ENCODE data around the gene ZNF467. TPM values are rescaled to one million over a fixed set of nuclear protein-coding genes. Genes with fewer than 3 reads are reported as not detected.

ZNF467 gene
- total RNA-seq, 2 donors from 2014 or later = 3.3 to 8.4 TPM

- H3K27ac Mint-ChIP-seq = no peak overlapping the region
- DNase-seq = no peak
- ATAC-seq = no peak
- H3K4me1 Mint-ChIP-seq = no peaks in the 10 kb centered on the region
- no peaks in the 10 kb centered on the region for H3K36me3 Mint-ChIP-seq (ENCODE audit: low read depth)
- H3K27me3 Mint-ChIP-seq = no peaks in the 10 kb centered on the region
- H3K9me3 ChIP-seq (ENCODE audit: control insufficient read depth, low read length, poor library complexity, severe bottlenecking) = no peaks in the 10 kb centered on the region
- H3K4me3 Mint-ChIP-seq = no peak overlapping the region
These were observed 42.4 kb upstream of the ZNF467 start for GRCh38 chr7:149815661-149816266.

GRCh38 chr7:149815121-149815520 is 41.7 kb upstream of the ZNF467 start:
- DNase-seq (no peak), ATAC-seq (no peak)
- no peaks in the 10 kb centered on the region for H3K4me1 Mint-ChIP-seq
- H3K36me3 Mint-ChIP-seq (ENCODE audit: low read depth) = no peaks in the 10 kb centered on the region
- no peak overlapping the region for H3K27ac Mint-ChIP-seq
- no peak overlapping the region for H3K4me3 Mint-ChIP-seq
- no peaks in the 10 kb centered on the region for H3K9me3 ChIP-seq (ENCODE audit: control insufficient read depth, low read length, poor library complexity, severe bottlenecking)
- no peaks in the 10 kb centered on the region for H3K27me3 Mint-ChIP-seq

- peaks cover 5% of the 10 kb centered on the region for H3K27me3 Mint-ChIP-seq
These were observed 41.1 kb upstream of the ZNF467 start for GRCh38 chr7:149814494-149814893.

GRCh38 chr7:149813254-149814035 is 40.1 kb upstream of the ZNF467 start:
- Mint-ChIP-seq H3K27ac (no peak overlapping the region), H3K4me1 (peaks cover 4% of the 10 kb centered on the region), H3K27me3 (peaks cover 5% of the 10 kb centered on the region), H3K4me3 (no peak overlapping the region), H3K36me3 (ENCODE audit: low read depth) (no peaks in the 10 kb centered on the region)
- no peak for ATAC-seq
- no peak for DNase-seq
- H3K9me3 ChIP-seq (ENCODE audit: control insufficient read depth, low read length, poor library complexity, severe bottlenecking) = no peaks in the 10 kb centered on the region

More at GRCh38 chr7:149814494-149814893, 41.1 kb upstream of the ZNF467 start:
- no peak overlapping the region for H3K4me3 Mint-ChIP-seq
- no peak for ATAC-seq
- H3K9me3 ChIP-seq (ENCODE audit: control insufficient read depth, low read length, poor library complexity, severe bottlenecking) = no peaks in the 10 kb centered on the region
- DNase-seq = no peak
- H3K36me3 Mint-ChIP-seq (ENCODE audit: low read depth) = no peaks in the 10 kb centered on the region
- H3K27ac Mint-ChIP-seq = no peak overlapping the region
- peaks cover 4% of the 10 kb centered on the region for H3K4me1 Mint-ChIP-seq

- H3K27ac Mint-ChIP-seq = no peak overlapping the region
- peaks cover 7% of the 10 kb centered on the region for H3K4me1 Mint-ChIP-seq
- peaks cover 12% of the 10 kb centered on the region for H3K27me3 Mint-ChIP-seq
- no peaks in the 10 kb centered on the region for H3K36me3 Mint-ChIP-seq (ENCODE audit: low read depth)
- no peak overlapping the region for H3K4me3 Mint-ChIP-seq
- DNase-seq = no peak
- H3K9me3 ChIP-seq (ENCODE audit: control insufficient read depth, low read length, poor library complexity, severe bottlenecking) = no peaks in the 10 kb centered on the region
- ATAC-seq = no peak
These were observed 38.6 kb upstream of the ZNF467 start for GRCh38 chr7:149811831-149812490.

GRCh38 chr7:149811221-149811620 is 37.8 kb upstream of the ZNF467 start:
- ATAC-seq = no peak
- peaks cover 16% of the 10 kb centered on the region for H3K27me3 Mint-ChIP-seq
- no peaks in the 10 kb centered on the region for H3K9me3 ChIP-seq (ENCODE audit: control insufficient read depth, low read length, poor library complexity, severe bottlenecking)
- peaks cover 8% of the 10 kb centered on the region for H3K4me1 Mint-ChIP-seq
- H3K36me3 Mint-ChIP-seq (ENCODE audit: low read depth) = no peaks in the 10 kb centered on the region
- no peak overlapping the region for H3K27ac Mint-ChIP-seq
- H3K4me3 Mint-ChIP-seq = no peak overlapping the region
- DNase-seq = no peak

- peaks cover 8% of the 10 kb centered on the region for H3K4me1 Mint-ChIP-seq
- H3K36me3 Mint-ChIP-seq (ENCODE audit: low read depth) = no peaks in the 10 kb centered on the region
- peaks cover 16% of the 10 kb centered on the region for H3K27me3 Mint-ChIP-seq
- DNase-seq (no peak), ATAC-seq (no peak)
- H3K9me3 ChIP-seq (ENCODE audit: control insufficient read depth, low read length, poor library complexity, severe bottlenecking) = no peaks in the 10 kb centered on the region
- no peak overlapping the region for H3K27ac Mint-ChIP-seq
- no peak overlapping the region for H3K4me3 Mint-ChIP-seq
These were observed 35.8 kb upstream of the ZNF467 start for GRCh38 chr7:149809215-149809614.

- Mint-ChIP-seq H3K27ac (no peak overlapping the region), H3K4me1 (peaks cover 8% of the 10 kb centered on the region), H3K36me3 (ENCODE audit: low read depth) (no peaks in the 10 kb centered on the region), H3K4me3 (no peak overlapping the region), H3K27me3 (peaks cover 16% of the 10 kb centered on the region)
- no peak for DNase-seq
- ATAC-seq = no peak
- no peaks in the 10 kb centered on the region for H3K9me3 ChIP-seq (ENCODE audit: control insufficient read depth, low read length, poor library complexity, severe bottlenecking)
These were observed 34.9 kb upstream of the ZNF467 start for GRCh38 chr7:149808311-149808710.

- Mint-ChIP-seq H3K4me3 (no peak overlapping the region), H3K4me1 (peaks cover 8% of the 10 kb centered on the region), H3K27me3 (peaks cover 16% of the 10 kb centered on the region), H3K27ac (no peak overlapping the region), H3K36me3 (ENCODE audit: low read depth) (no peaks in the 10 kb centered on the region)
- ATAC-seq (no peak), DNase-seq (no peak)
- no peaks in the 10 kb centered on the region for H3K9me3 ChIP-seq (ENCODE audit: control insufficient read depth, low read length, poor library complexity, severe bottlenecking)
These were observed 33.3 kb upstream of the ZNF467 start for GRCh38 chr7:149806726-149807125.

- no peaks in the 10 kb centered on the region for H3K36me3 Mint-ChIP-seq (ENCODE audit: low read depth)
- peaks cover 12% of the 10 kb centered on the region for H3K27me3 Mint-ChIP-seq
- DNase-seq = no peak
- no peaks in the 10 kb centered on the region for H3K9me3 ChIP-seq (ENCODE audit: control insufficient read depth, low read length, poor library complexity, severe bottlenecking)
- H3K4me1 Mint-ChIP-seq = peaks cover 5% of the 10 kb centered on the region
- no peak overlapping the region for H3K27ac Mint-ChIP-seq
- H3K4me3 Mint-ChIP-seq = no peak overlapping the region
- ATAC-seq = no peak
These were observed 30.7 kb upstream of the ZNF467 start for GRCh38 chr7:149804106-149804505.

- H3K9me3 ChIP-seq (ENCODE audit: control insufficient read depth, low read length, poor library complexity, severe bottlenecking) = no peaks in the 10 kb centered on the region
- peaks cover 12% of the 10 kb centered on the region for H3K27me3 Mint-ChIP-seq
- H3K36me3 Mint-ChIP-seq (ENCODE audit: low read depth) = no peaks in the 10 kb centered on the region
- DNase-seq = no peak
- no peak overlapping the region for H3K4me3 Mint-ChIP-seq
- H3K4me1 Mint-ChIP-seq = peaks cover 5% of the 10 kb centered on the region
- H3K27ac Mint-ChIP-seq = no peak overlapping the region
- no peak for ATAC-seq
These were observed 30.2 kb upstream of the ZNF467 start for GRCh38 chr7:149803551-149804074.

- H3K36me3 Mint-ChIP-seq (ENCODE audit: low read depth) = no peaks in the 10 kb centered on the region
- H3K27me3 Mint-ChIP-seq = peaks cover 11% of the 10 kb centered on the region
- no peak for ATAC-seq
- H3K27ac Mint-ChIP-seq = no peak overlapping the region
- no peak overlapping the region for H3K4me3 Mint-ChIP-seq
- H3K4me1 Mint-ChIP-seq = peaks cover 5% of the 10 kb centered on the region
- H3K9me3 ChIP-seq (ENCODE audit: control insufficient read depth, low read length, poor library complexity, severe bottlenecking) = no peaks in the 10 kb centered on the region
- no peak for DNase-seq
These were observed 29.6 kb upstream of the ZNF467 start for GRCh38 chr7:149802966-149803365.

- DNase-seq (no peak), ATAC-seq (no peak)
- H3K9me3 ChIP-seq (ENCODE audit: control insufficient read depth, low read length, poor library complexity, severe bottlenecking) = no peaks in the 10 kb centered on the region
- Mint-ChIP-seq H3K27ac (no peak overlapping the region), H3K36me3 (ENCODE audit: low read depth) (no peaks in the 10 kb centered on the region), H3K4me1 (peaks cover under 1% of the 10 kb centered on the region), H3K4me3 (no peak overlapping the region), H3K27me3 (peaks cover 3% of the 10 kb centered on the region)
These were observed 28.4 kb upstream of the ZNF467 start for GRCh38 chr7:149801816-149802215.
